ENCODE measurements around the gene DOC2A. TPM values are rescaled to one million over a fixed set of nuclear protein-coding genes. Genes with fewer than 3 reads are reported as not detected.
"Not testable (repeated sequence)": the region's sequence is repeated elsewhere in the genome, so short reads cannot be mapped to it uniquely, and the experiment has no call there.

DOC2A gene
- total and polyA plus RNA-seq, 2 experiments from 2014 or later = 9.8 to 10.0 TPM

- no peak for TF ChIP-seq ZNF331 (CRISPR knock-in tag; IDR thresholded peaks at IDR 0.05; ENCODE audit: low read depth)
Observed at GRCh38 chr16:29961479-29962343, 49.1 kb downstream of the DOC2A start, which contains the start of gene TMEM219 (continued).

- H3K79me2 ChIP-seq (replicated peaks; ENCODE audit: insufficient read depth) = no peaks in the 10 kb centered on the region
- H3K9me2 ChIP-seq (ENCODE audit: insufficient read depth) = no peaks in the 10 kb centered on the region
- H3K27ac ChIP-seq (ENCODE audit: low read depth) = no peak overlapping the region
- 0 out of 2 replicates have a peak, but pooled peaks cover 6% of the 10 kb centered on the region for H3F3A ChIP-seq (replicated peaks; ENCODE audit: low read depth)
- H3K4me2 ChIP-seq = peak overlapping the region; percentile 88
- H3K36me3 Mint-ChIP-seq (ENCODE audit: low read depth) = peaks cover 5% of the 10 kb centered on the region; the same call in 1 of the 3 replicates
- peak overlapping the region; percentile 85 for H2AFZ ChIP-seq
- peak overlapping the region; percentile 75 for H3K27ac Mint-ChIP-seq
- TF ChIP-seq ZNF462 (CRISPR knock-in tag; IDR thresholded peaks at IDR 0.05) = no peak
- TF ChIP-seq REST (IDR thresholded peaks at IDR 0.05; ENCODE audit: unreplicated experiment) = no peak
- no peak for TF ChIP-seq STAT1 (IDR thresholded peaks at IDR 0.05; ENCODE audit: unreplicated experiment)
- no peak for TF ChIP-seq JUNB (IDR thresholded peaks at IDR 0.05; ENCODE audit: unreplicated experiment)
- TF ChIP-seq NANOG (IDR thresholded peaks at IDR 0.05; ENCODE audit: borderline replicate concordance) = no peak
- H3K36me3 ChIP-seq (ENCODE audit: insufficient read depth) = no peaks in the 10 kb centered on the region
- peaks cover 10% of the 10 kb centered on the region for H3K27me3 Mint-ChIP-seq (ENCODE audit: insufficient read depth, low read depth, poor library complexity)
- no peaks in the 10 kb centered on the region for H3K27me3 ChIP-seq (ENCODE audit: insufficient read depth)
- H3K4me3 ChIP-seq = peak overlapping the region; percentile 83
- H3K9me3 Mint-ChIP-seq = no peaks in the 10 kb centered on the region
- H3K4me1 ChIP-seq (ENCODE audit: insufficient read depth) = peaks cover 6% of the 10 kb centered on the region
- H3K4me3 Mint-ChIP-seq = peak overlapping the region; percentile 84
- no peak for DNase-seq (ENCODE audit: low spot score)
- ATAC-seq = no peak
- H3K4me1 Mint-ChIP-seq = peaks cover 16% of the 10 kb centered on the region
- no peaks in the 10 kb centered on the region for H4K20me1 ChIP-seq (replicated peaks; ENCODE audit: insufficient read depth)
Observed at GRCh38 chr16:29961127-29961478, 49.7 kb downstream of the DOC2A start.

GRCh38 chr16:29959821-29960220 is 51.0 kb downstream of the DOC2A start:
- Mint-ChIP-seq H3K27me3 (ENCODE audit: insufficient read depth, low read depth, poor library complexity) (peaks cover 15% of the 10 kb centered on the region), H3K4me1 (peaks cover 16% of the 10 kb centered on the region)
- not testable (repeated sequence) for H3K36me3 ChIP-seq (ENCODE audit: insufficient read depth); H3K9me3 Mint-ChIP-seq; H3K4me3 ChIP-seq; H4K20me1 ChIP-seq (replicated peaks; ENCODE audit: insufficient read depth); H3F3A ChIP-seq (replicated peaks; ENCODE audit: low read depth); H3K4me2 ChIP-seq; H3K27ac ChIP-seq (ENCODE audit: low read depth); H3K36me3 Mint-ChIP-seq (ENCODE audit: low read depth); H3K79me2 ChIP-seq (replicated peaks; ENCODE audit: insufficient read depth); H3K9me2 ChIP-seq (ENCODE audit: insufficient read depth); H3K4me3 Mint-ChIP-seq; DNase-seq (ENCODE audit: low spot score); H3K27ac Mint-ChIP-seq; H2AFZ ChIP-seq; ATAC-seq; H3K4me1 ChIP-seq (ENCODE audit: insufficient read depth); H3K27me3 ChIP-seq (ENCODE audit: insufficient read depth)

Data from GM23338 (cell line).